ENCODE results near the gene MCM7.

DNA sequence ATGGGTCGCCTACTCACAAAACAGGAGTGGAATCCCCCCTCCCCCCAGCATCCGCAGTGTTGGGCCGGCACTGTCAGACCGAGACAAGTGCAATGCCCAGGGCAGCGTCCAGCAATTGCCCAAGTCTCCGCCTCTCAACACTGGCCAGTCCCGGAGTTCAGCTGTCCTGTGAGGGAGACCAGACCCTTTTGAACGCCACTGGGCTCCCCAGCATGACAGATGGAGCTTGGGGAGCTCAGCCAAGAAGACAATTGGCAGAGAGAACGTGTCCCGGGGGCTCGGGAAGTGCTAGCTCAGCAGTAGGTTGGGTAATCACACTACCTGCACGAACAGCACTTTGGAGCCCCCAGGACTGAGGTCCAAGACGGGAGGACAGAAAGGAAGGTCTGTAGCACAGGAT is 7.7 kb downstream of the MCM7 start:
- TF ChIP-seq, protein P1, sequence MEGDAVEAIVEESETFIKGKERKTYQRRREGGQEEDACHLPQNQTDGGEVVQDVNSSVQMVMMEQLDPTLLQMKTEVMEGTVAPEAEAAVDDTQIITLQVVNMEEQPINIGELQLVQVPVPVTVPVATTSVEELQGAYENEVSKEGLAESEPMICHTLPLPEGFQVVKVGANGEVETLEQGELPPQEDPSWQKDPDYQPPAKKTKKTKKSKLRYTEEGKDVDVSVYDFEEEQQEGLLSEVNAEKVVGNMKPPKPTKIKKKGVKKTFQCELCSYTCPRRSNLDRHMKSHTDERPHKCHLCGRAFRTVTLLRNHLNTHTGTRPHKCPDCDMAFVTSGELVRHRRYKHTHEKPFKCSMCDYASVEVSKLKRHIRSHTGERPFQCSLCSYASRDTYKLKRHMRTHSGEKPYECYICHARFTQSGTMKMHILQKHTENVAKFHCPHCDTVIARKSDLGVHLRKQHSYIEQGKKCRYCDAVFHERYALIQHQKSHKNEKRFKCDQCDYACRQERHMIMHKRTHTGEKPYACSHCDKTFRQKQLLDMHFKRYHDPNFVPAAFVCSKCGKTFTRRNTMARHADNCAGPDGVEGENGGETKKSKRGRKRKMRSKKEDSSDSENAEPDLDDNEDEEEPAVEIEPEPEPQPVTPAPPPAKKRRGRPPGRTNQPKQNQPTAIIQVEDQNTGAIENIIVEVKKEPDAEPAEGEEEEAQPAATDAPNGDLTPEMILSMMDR (IDR thresholded peaks at IDR 0.05) = no peak
- TF ChIP-seq POLR2A (IDR thresholded peaks at IDR 0.05) = no peak

Measured in thyroid gland (tissue), 4 donors.